GM12878 (cell line): Measurements from ENCODE around the gene NUTM2E. TPM values are rescaled to one million over a fixed set of nuclear protein-coding genes. Genes with fewer than 3 reads are reported as not detected.
"Not testable (repeated sequence)": the region's sequence is repeated elsewhere in the genome, so short reads cannot be mapped to it uniquely, and the experiment has no call there.

Source experiments
- ATAC-seq: fragments of 200-7000 bp; cut with Tn5 transposase; 3 replicates; pipeline ENCODE4 v1.9.1; 2020; ENCODE audit warnings: mild to moderate bottlenecking, moderate library complexity
- BruUV-seq: library from RNA; stranded (reverse); fragments of 400-500 nt; replicated peaks from 2 replicates; lab custom pipeline; 2021; lab: Mats Ljungman, UMichigan
- CTCF ChIA-PET: fragments of 300-600 bp; sonication (Branson Sonifier 250); formaldehyde crosslinking; extraction: SDS; loops from one replicate; lab custom pipeline; 2021; ENCODE audit warnings: inconsistent platforms; lab: Yijun Ruan, JAX
- POLR2A ChIA-PET: fragments of 350-600 bp; formaldehyde crosslinking; extraction: SDS; loops from one replicate; lab custom pipeline; 2021; ENCODE audit warnings: inconsistent platforms; lab: Charles Lee
- RAD21 ChIA-PET: fragments of 300-600 bp; sonication (Branson Sonifier 250); formaldehyde crosslinking; loops from one replicate; lab custom pipeline; 2023; ENCODE audit warnings: antibody characterized with exemption; ENCODE audit not compliant: unreplicated experiment; lab: Charles Lee
- SMC1A ChIA-PET: fragments of 300-600 bp; sonication (Branson Sonifier 250); formaldehyde crosslinking; loops from one replicate; lab custom pipeline; 2023; ENCODE audit not compliant: unreplicated experiment, uncharacterized antibody; lab: Charles Lee
- DNase-seq: peaks from one replicate; pipeline ENCODE4 v3.0.0-alpha.2; 2011; ENCODE audit warnings: low read depth, low spot score
- FAIRE-seq: peaks from 3 replicates; lab custom pipeline; 2011; peaks lifted over from hg19 to GRCh38; lab: Jason Lieb, UNC
- H2AFZ ChIP-seq: 2 replicates; pipeline ENCODE4 v1.6.0; 2011; ENCODE audit warnings: low read depth, low read length, control low read depth; ENCODE audit not compliant: control insufficient read depth
- H3K27ac ChIP-seq: 2 replicates; pipeline ENCODE4 v1.5.1; 2011; ENCODE audit warnings: control low read depth; ENCODE audit not compliant: control insufficient read depth, insufficient read depth
- H3K27me3 ChIP-seq, 2 experiments: replicated peaks in 1 of 2; 2 replicates each; pipeline versions ENCODE4 v1.6.0 to v1.6.1; 2011; ENCODE audit warnings: low read length in 1 of 2; ENCODE audit not compliant: control insufficient read depth in 2 of 2, insufficient read depth in 2 of 2
- H3K36me3 ChIP-seq, 2 experiments: 2 replicates each; pipeline ENCODE4 v1.5.1; 2011; ENCODE audit warnings: low read length in 1 of 2; ENCODE audit not compliant: control insufficient read depth in 2 of 2, insufficient read depth in 2 of 2
- H3K4me1 ChIP-seq: 2 replicates; pipeline ENCODE4 v1.6.1; 2011; ENCODE audit warnings: mild to moderate bottlenecking, low read length, moderate library complexity, mixed read lengths; ENCODE audit not compliant: control insufficient read depth, insufficient read depth
- H3K4me2 ChIP-seq: 2 replicates; pipeline ENCODE4 v1.6.0; 2011; ENCODE audit warnings: control low read depth; ENCODE audit not compliant: control insufficient read depth, insufficient read depth
- H3K4me3 ChIP-seq: fragments of 200-600 bp; sonication (generic); 2 replicates; pipeline ENCODE4 v1.5.1; 2016
- H3K79me2 ChIP-seq: 2 replicates; pipeline ENCODE4 v1.6.0; 2011; ENCODE audit warnings: low read length; ENCODE audit not compliant: control insufficient read depth, insufficient read depth
- H3K9ac ChIP-seq: 2 replicates; pipeline ENCODE4 v1.8.0; 2011; ENCODE audit warnings: low read length, control low read depth, mixed read lengths; ENCODE audit not compliant: control insufficient read depth, insufficient read depth
- H3K9me3 ChIP-seq: replicated peaks from 3 replicates; pipeline ENCODE4 v1.5.1; 2011; ENCODE audit warnings: mild to moderate bottlenecking, low read length; ENCODE audit not compliant: control insufficient read depth, insufficient read depth
- H4K20me1 ChIP-seq: 2 replicates; pipeline ENCODE4 v1.6.0; 2011; ENCODE audit not compliant: control insufficient read depth, insufficient read depth
- WGBS: methylation state at CpG from one replicate; pipeline ENCODE4 v1.1.6; 2016; ENCODE audit warnings: low lambda C conversion rate; ENCODE audit not compliant: insufficient replicate concordance, insufficient coverage; ENCODE audit errors: missing lambda C conversion rate; 5-methylcytosine and 5-hydroxymethylcytosine counted together
- in situ Hi-C: fragments of 300-500 bp; cut with MboI; formaldehyde crosslinking; loops from 9 replicates; pipeline ENCODE4 v1.14.3; 2018; ENCODE audit warnings: mixed read lengths
- intact Hi-C: fragments of 100-400 bp; cut with micrococcal nuclease; formaldehyde crosslinking; loops from one replicate; pipeline ENCODE4 v1.14.2; 2022; ENCODE audit not compliant: unreplicated experiment
- polyA plus RNA-seq, 11 experiments: library from polyadenylated mRNA; depleted of rRNA in 4 of 11; unstranded in 6 of 11; stranded (reverse) in 5 of 11; fragments of >200 nt; fragmentation: Nextera tagmentation in 4 of 11; fragmentation: Illumina TruSeq in 1 of 11; extraction: Ambion mirVana in 4 of 11; extraction: Trizol in 1 of 11; gene quantifications; 1 replicate in 1 of 11; 2 replicates in 10 of 11; pipeline versions ENCODE4 v1.2.1 to v1.2.3, GENCODE V29; 2011 to 2016; ENCODE audit warnings: inconsistent platforms in 2 of 11, missing spikeins in 2 of 11, low read depth in 1 of 11
- total RNA-seq, 4 experiments: library from RNA; depleted of rRNA in 3 of 4; stranded (reverse); fragments of >200 nt in 3 of 4; fragmentation: Illumina TruSeq in 1 of 4; extraction: Trizol in 1 of 4; gene quantifications; 2 replicates each; pipeline versions ENCODE4 v1.2.1 to v1.2.3, GENCODE V29; 2013 to 2021

The NUTM2E gene
- total and polyA plus RNA-seq, 10 of the 15 experiments (the other 5 are each of a cell fraction or from before 2014, with no cell fraction given) = 0.07 to 0.90 (median 0.27) TPM; not detected in 3

DNA sequence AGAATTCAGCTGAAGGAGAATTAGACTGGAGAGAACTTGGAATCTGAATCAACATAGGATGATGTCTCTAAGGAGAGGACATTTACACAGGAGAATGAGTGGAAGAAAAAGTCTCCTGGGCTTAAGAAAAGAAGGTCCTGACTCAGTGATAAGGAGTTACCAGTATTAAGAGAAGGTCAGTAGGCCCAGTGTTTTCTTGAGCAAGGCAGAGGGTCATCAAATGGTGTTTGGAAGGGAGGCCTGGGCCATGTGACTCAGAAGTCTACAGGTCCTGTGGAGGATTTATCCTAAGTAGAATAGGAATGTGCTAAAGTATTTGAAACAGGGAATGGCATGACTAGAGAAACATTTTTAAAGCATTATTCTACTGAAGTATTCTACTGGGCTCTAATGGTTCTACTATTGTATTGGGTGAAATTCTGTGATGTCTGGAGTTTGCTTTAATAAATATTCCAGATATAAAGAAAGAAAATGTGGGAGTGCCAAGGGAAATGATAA, 39.0 kb upstream of the NUTM2E start:
- DNase-seq, CTCF ChIA-PET: not testable (repeated sequence)
- FAIRE-seq = peak; percentile 35

GRCh38 chr10:79789351-79789750, 37.2 kb upstream of the NUTM2E start:
- peak; percentile 77 for ATAC-seq
- H3K36me3 ChIP-seq, H3K9ac ChIP-seq, POLR2A ChIA-PET, RAD21 ChIA-PET, H3K4me3 ChIP-seq, H2AFZ ChIP-seq, H3K4me1 ChIP-seq, SMC1A ChIA-PET, H3K4me2 ChIP-seq, CTCF ChIA-PET, H4K20me1 ChIP-seq, H3K27ac ChIP-seq, DNase-seq, H3K27me3 ChIP-seq, BruUV-seq, H3K79me2 ChIP-seq, H3K9me3 ChIP-seq, intact Hi-C loops: not testable (repeated sequence)
- FAIRE-seq = peak; percentile 66
- in situ Hi-C loops = loop anchor here (25.0 kb wide), 1 partner anchor 148 kb away; the partner anchor contains the start of gene SFTPD
- WGBS = 100% methylated on average over 1 of the region's 2 CpGs

More for the DNA sequence above, 39.0 kb upstream of the NUTM2E start:
- BruUV-seq, H3K4me1 ChIP-seq, POLR2A ChIA-PET, RAD21 ChIA-PET, H4K20me1 ChIP-seq, H3K27me3 ChIP-seq, H3K27ac ChIP-seq, intact Hi-C loops, H3K36me3 ChIP-seq, H3K9ac ChIP-seq, H3K4me3 ChIP-seq, H3K79me2 ChIP-seq, ATAC-seq, H2AFZ ChIP-seq, H3K9me3 ChIP-seq, H3K4me2 ChIP-seq, SMC1A ChIA-PET: not testable (repeated sequence)
- in situ Hi-C loops = loop anchor here (25.0 kb wide), 1 partner anchor 150 kb away; the partner anchor contains the start of gene SFTPD

- ATAC-seq, H3K36me3 ChIP-seq, intact Hi-C loops, H3K27me3 ChIP-seq, POLR2A ChIA-PET, H4K20me1 ChIP-seq, H3K27ac ChIP-seq, H3K9ac ChIP-seq, H3K9me3 ChIP-seq, H3K4me2 ChIP-seq, BruUV-seq, FAIRE-seq, RAD21 ChIA-PET, H2AFZ ChIP-seq, H3K4me3 ChIP-seq, SMC1A ChIA-PET, H3K79me2 ChIP-seq, CTCF ChIA-PET, DNase-seq, H3K4me1 ChIP-seq: not testable (repeated sequence)
- in situ Hi-C loops = loop anchor here (25.0 kb wide), 1 partner anchor 145 kb away; the partner anchor contains the start of gene SFTPD
- 87% methylated on average over 2 of the region's 4 CpGs for WGBS
These were observed 34.5 kb upstream of the NUTM2E start for GRCh38 chr10:79791906-79792517.
